ENCODE data around the gene GCNT2. TPM values are rescaled to one million over a fixed set of nuclear protein-coding genes. Genes with fewer than 3 reads are reported as not detected.
"Not testable (repeated sequence)": the region's sequence is repeated elsewhere in the genome, so short reads cannot be mapped to it uniquely, and the experiment has no call there.

Gene GCNT2
- total RNA-seq, 1 donor from 2014 or later, result 27.4 TPM

DNA sequence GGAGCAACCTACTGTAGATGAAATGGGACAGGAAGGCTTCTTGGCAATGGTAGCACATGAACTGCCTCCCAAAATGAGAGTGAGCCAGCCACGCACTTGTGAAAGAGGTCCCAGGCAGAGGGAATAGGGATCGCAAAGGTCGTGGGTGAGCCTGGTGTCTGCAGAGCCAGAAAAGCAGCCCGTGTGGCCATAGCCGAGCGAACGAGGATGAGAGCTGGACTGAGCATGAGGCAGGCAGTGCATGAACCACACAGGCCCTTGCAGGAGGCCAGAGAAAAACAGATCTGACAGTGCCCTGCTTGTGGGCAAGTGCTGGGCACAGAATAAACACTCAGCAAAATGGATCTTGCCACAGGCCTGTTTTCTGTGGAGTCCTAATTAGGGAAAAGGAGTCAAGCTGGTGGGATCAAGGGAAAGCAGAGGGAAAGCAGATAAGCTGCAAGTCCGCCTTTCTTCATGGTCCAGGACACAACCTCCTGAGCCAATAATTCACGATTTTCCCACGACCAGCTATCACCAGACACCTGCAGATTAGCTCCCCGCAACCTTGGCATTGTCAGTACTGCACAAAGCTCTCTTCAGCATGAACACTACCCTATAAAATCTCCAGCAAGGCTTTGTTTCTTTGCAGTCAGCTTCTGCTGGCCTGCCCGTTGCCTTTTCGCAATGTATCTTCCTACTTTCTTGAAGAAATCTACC lies 44.0 kb downstream of the GCNT2 start:
- TF ChIP-seq CTCF (IDR thresholded peaks at IDR 0.05), result no peak
- Histone ChIP-seq H3K36me3 (no peaks in the 10 kb centered on the region), H3K27ac (no peak overlapping the region), H3K27me3 (no peaks in the 10 kb centered on the region), H3K9me3 (no peaks in the 10 kb centered on the region), H3K4me3 (no peak overlapping the region), H3K4me1 (no peaks in the 10 kb centered on the region)
- intact Hi-C loops (cut with DNase I), result no loop called here
- ATAC-seq (no peak), DNase-seq (no peak)

DNA sequence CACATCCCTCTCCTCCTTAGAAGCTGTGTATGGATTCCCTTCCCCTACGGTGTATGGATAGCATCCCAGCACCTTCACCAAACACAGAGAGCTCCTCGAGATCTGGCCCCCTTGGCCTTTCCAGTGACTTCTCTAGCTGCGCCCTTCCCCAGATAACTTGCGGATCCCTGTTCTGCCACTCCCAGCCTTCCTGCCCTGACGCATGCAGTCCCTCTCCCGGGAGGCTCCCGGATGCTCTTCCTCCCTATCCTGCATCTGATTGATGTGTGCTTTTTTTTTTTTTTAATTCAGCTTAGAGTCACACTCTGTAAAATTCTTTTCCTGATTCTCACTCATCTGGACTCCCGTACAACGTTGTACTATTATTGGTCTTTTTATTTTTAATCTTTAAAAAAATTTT lies 44.8 kb downstream of the GCNT2 start:
- no peak for DNase-seq
- intact Hi-C loops (cut with DNase I), result no loop called here
- ATAC-seq, result no peak
- no peak for TF ChIP-seq CTCF (IDR thresholded peaks at IDR 0.05)
- H3K27me3 ChIP-seq, result no peaks in the 10 kb centered on the region
- no peak overlapping the region for H3K27ac ChIP-seq
- H3K9me3 ChIP-seq, result no peaks in the 10 kb centered on the region
- H3K4me3 ChIP-seq, result no peak overlapping the region
- no peaks in the 10 kb centered on the region for H3K36me3 ChIP-seq
- H3K4me1 ChIP-seq, result no peaks in the 10 kb centered on the region

- DNase-seq (no peak), ATAC-seq (no peak)
- Histone ChIP-seq H3K36me3 (no peaks in the 10 kb centered on the region), H3K27ac (no peak overlapping the region), H3K4me3 (no peak overlapping the region), H3K27me3 (no peaks in the 10 kb centered on the region), H3K4me1 (no peaks in the 10 kb centered on the region), H3K9me3 (no peaks in the 10 kb centered on the region)
- no peak for TF ChIP-seq CTCF (IDR thresholded peaks at IDR 0.05)
- intact Hi-C loops (cut with DNase I), result no loop called here
Observed at GRCh38 chr6:10567256-10568026, 46.3 kb downstream of the GCNT2 start.

DNA sequence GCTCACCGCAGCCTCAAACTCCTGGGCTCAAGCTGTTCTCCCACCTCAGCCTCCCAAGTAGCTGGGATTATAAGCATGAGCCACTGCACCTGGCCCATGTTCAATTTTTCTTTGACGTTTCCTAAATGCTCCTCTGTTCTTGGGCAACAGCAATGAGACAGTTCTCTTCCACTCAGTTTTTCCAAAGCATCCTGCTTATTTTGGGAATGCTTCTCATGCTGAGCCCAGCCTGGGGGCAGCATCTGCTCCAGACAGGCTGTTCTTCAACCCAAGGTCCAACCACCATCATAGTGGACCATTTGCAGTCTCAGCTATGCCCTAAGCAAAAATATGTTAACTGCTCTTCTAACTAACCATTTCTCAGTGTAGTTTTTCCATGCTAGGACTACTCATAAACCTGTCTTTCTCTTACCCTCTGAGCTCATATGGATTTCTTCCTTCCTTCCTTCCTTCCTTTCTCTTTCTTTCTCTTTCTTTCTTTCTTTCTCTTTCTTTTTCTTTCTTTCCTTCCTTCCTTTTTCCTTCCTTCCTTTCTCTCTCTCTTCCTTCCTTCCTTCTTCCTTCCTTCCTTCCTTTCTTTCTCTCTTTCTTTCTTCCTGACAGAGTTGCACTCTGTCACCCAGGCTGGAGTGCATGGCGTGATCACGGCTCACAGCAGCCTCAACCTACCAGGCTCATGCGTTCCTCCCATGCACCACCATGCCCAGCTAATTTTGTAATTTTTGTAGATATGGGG lies 48.4 kb downstream of the GCNT2 start:
- no peak for ATAC-seq
- TF ChIP-seq CTCF (IDR thresholded peaks at IDR 0.05), result no peak
- H3K9me3 ChIP-seq, result no peaks in the 10 kb centered on the region

GRCh38 chr6:10575519-10575918 lies 54.4 kb downstream of the GCNT2 start:
- intact Hi-C loops (cut with DNase I); H3K27ac ChIP-seq; H3K4me3 ChIP-seq; H3K36me3 ChIP-seq; H3K4me1 ChIP-seq; ATAC-seq; H3K9me3 ChIP-seq; H3K27me3 ChIP-seq; DNase-seq: not testable (repeated sequence)

More for the DNA sequence above, 48.4 kb downstream of the GCNT2 start:
- Histone ChIP-seq H3K4me1 (no peaks in the 10 kb centered on the region), H3K36me3 (no peaks in the 10 kb centered on the region), H3K27me3 (no peaks in the 10 kb centered on the region), H3K4me3 (no peak overlapping the region), H3K27ac (no peak overlapping the region)
- DNase-seq, result no peak
- intact Hi-C loops (cut with DNase I), result no loop called here

DNA sequence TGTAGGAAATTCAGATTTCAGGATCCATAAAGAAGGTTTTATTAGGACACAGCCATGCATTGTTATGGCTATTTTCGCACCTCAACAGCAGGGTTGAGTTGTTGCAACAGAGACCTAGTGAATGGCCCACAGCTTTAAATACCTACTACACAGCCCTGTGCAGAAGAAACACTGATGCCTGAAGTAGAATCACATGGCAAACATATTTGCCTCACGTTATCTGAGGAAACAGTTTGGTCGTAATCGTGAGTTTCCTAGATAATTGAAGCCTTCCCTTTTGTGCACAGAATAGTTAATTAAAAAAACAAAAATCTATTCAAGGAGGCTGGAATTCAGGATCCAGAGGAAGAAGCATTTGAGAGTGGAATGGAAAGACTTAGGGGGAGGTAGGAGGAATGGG lies 55.1 kb downstream of the GCNT2 start:
- TF ChIP-seq CTCF (IDR thresholded peaks at IDR 0.05), result no peak
- intact Hi-C loops (cut with DNase I), result no loop called here
- Histone ChIP-seq H3K9me3 (no peaks in the 10 kb centered on the region), H3K4me1 (no peaks in the 10 kb centered on the region), H3K4me3 (no peak overlapping the region), H3K27me3 (no peaks in the 10 kb centered on the region), H3K36me3 (no peaks in the 10 kb centered on the region), H3K27ac (no peak overlapping the region)
- no peak for DNase-seq
- no peak for ATAC-seq

Data from upper lobe of right lung (tissue), 1 donor.